Endothelial cell of umbilical vein (primary cell): Measurements from ENCODE around the gene KRT3. TPM values are rescaled to one million over a fixed set of nuclear protein-coding genes. Genes with fewer than 3 reads are reported as not detected.

Experiments used
- BruUV-seq: library from RNA; stranded (reverse); fragments of 400-500 nt; replicated peaks from 2 replicates; lab custom pipeline; 2021; lab: Mats Ljungman, UMichigan
- CTCF ChIA-PET: fragments of 300-600, 350-600 bp; sonication (Branson Sonifier 250); formaldehyde crosslinking; loops from one replicate; lab custom pipeline; 2021; ENCODE audit warnings: antibody characterized with exemption, inconsistent platforms; lab: Charles Lee
- POLR2A ChIA-PET: fragments of 300-600, 350-600 bp; sonication (Branson Sonifier 250); formaldehyde crosslinking; loops from one replicate; lab custom pipeline; 2021; ENCODE audit warnings: antibody characterized with exemption, inconsistent platforms; lab: Charles Lee
- DNase-seq: peaks from one replicate; pipeline ENCODE4 v3.0.0-alpha.2; 2011; ENCODE audit warnings: low read depth, low spot score
- FAIRE-seq: peaks from 2 replicates; lab custom pipeline; 2011; peaks lifted over from hg19 to GRCh38; lab: Jason Lieb, UNC
- H2AFZ ChIP-seq: 2 replicates; pipeline ENCODE4 v1.6.0; 2012; ENCODE audit warnings: low read depth, low read length, control low read depth, inconsistent platforms
- H3K27ac ChIP-seq: 2 replicates; pipeline ENCODE4 v1.5.1; 2011; ENCODE audit warnings: low read depth, mild to moderate bottlenecking, control low read depth, low read length, moderate library complexity; ENCODE audit not compliant: insufficient read depth
- H3K27me3 ChIP-seq, 2 experiments: 2 replicates each; pipeline versions ENCODE4 v1.6.0 to v1.6.1; 2011; ENCODE audit warnings: low read length in 2 of 2, mixed read lengths in 1 of 2; ENCODE audit not compliant: control insufficient read depth in 2 of 2, insufficient read depth in 2 of 2
- H3K36me3 ChIP-seq, 2 experiments: 2 replicates in 1 of 2; 3 replicates in 1 of 2; pipeline ENCODE4 v1.5.1; 2011; ENCODE audit warnings: low read length in 2 of 2, mild to moderate bottlenecking in 1 of 2, moderate library complexity in 1 of 2; ENCODE audit not compliant: control insufficient read depth in 2 of 2, insufficient read depth in 2 of 2; ENCODE audit errors: extremely low read depth in 1 of 2
- H3K4me1 ChIP-seq: 3 replicates; pipeline ENCODE4 v1.5.1; 2011; ENCODE audit warnings: mild to moderate bottlenecking, low read length; ENCODE audit not compliant: control insufficient read depth, insufficient read depth; ENCODE audit errors: extremely low read depth
- H3K4me2 ChIP-seq: 2 replicates; pipeline ENCODE4 v1.6.1; 2011; ENCODE audit warnings: low read length, control low read depth, mixed read lengths; ENCODE audit not compliant: insufficient read depth
- H3K4me3 ChIP-seq, 3 experiments: fragments of 200-600 bp in 1 of 3; sonication (generic), shearing (Covaris generic) in 1 of 3; replicated peaks in 1 of 3; 2 replicates each; pipeline ENCODE4 v1.5.1; 2011 to 2016; ENCODE audit warnings: control low read depth in 3 of 3, low read length in 3 of 3, mild to moderate bottlenecking in 2 of 3, inconsistent platforms in 1 of 3, low read depth in 1 of 3, moderate library complexity in 1 of 3; ENCODE audit not compliant: insufficient read depth in 1 of 3
- H3K79me2 ChIP-seq: 2 replicates; pipeline ENCODE4 v1.6.0; 2012; ENCODE audit warnings: low read length, inconsistent platforms; ENCODE audit not compliant: control insufficient read depth, insufficient read depth
- H3K9ac ChIP-seq: replicated peaks from 2 replicates; pipeline ENCODE3; 2011; ENCODE audit warnings: low read length, control low read depth; ENCODE audit not compliant: insufficient read depth; ENCODE audit errors: extremely low read depth
- H3K9me1 ChIP-seq: replicated peaks from 3 replicates; pipeline ENCODE4 v1.6.0; 2011; ENCODE audit warnings: mild to moderate bottlenecking, low read length; ENCODE audit not compliant: control insufficient read depth, insufficient read depth; ENCODE audit errors: extremely low read depth
- H3K9me3 ChIP-seq: replicated peaks from 2 replicates; pipeline ENCODE4 v1.5.1; 2012; ENCODE audit warnings: low read length, inconsistent platforms; ENCODE audit not compliant: control insufficient read depth, insufficient read depth
- H4K20me1 ChIP-seq: replicated peaks from 2 replicates; pipeline ENCODE3; 2011; ENCODE audit warnings: mild to moderate bottlenecking, low read length; ENCODE audit not compliant: control insufficient read depth, insufficient read depth; ENCODE audit errors: extremely low read depth
- CTCF ChIP-seq, 2 donors: IDR thresholded peaks; 1 replicate in 1 of 2; 2 replicates in 1 of 2; pipeline ENCODE4 v1.5.1; 2011; ENCODE audit warnings: low read length in 2 of 2, mild to moderate bottlenecking in 2 of 2, moderate library complexity in 2 of 2, control low read depth in 1 of 2, inconsistent platforms in 1 of 2, low read depth in 1 of 2; ENCODE audit not compliant: insufficient read depth in 1 of 2; ENCODE audit errors: extremely low read depth in 1 of 2
- EZH2 ChIP-seq: IDR thresholded peaks from 2 replicates; pipeline ENCODE4 v1.6.1; 2012; ENCODE audit warnings: borderline replicate concordance, low read depth, mild to moderate bottlenecking, moderate library complexity, low read length, inconsistent platforms; ENCODE audit not compliant: severe bottlenecking
- FOS ChIP-seq: IDR thresholded peaks from 2 replicates; pipeline ENCODE4 v1.6.1; 2011; ENCODE audit warnings: mild to moderate bottlenecking, low read length, moderate library complexity, borderline replicate concordance; ENCODE audit not compliant: insufficient read depth
- GATA2 ChIP-seq: IDR thresholded peaks from 2 replicates; pipeline ENCODE4 v1.7.0; 2011; ENCODE audit warnings: low read depth, mild to moderate bottlenecking, moderate library complexity, mixed read lengths, low read length; ENCODE audit not compliant: insufficient read length, insufficient read depth
- JUN ChIP-seq: IDR thresholded peaks from 2 replicates; pipeline ENCODE4 v1.6.1; 2011; ENCODE audit warnings: borderline replicate concordance, low read depth; ENCODE audit not compliant: insufficient read length, insufficient read depth
- MAX ChIP-seq: IDR thresholded peaks from 2 replicates; pipeline ENCODE4 v1.6.1; 2011; ENCODE audit not compliant: insufficient read depth, insufficient read length
- MYC ChIP-seq: IDR thresholded peaks from one replicate; pipeline ENCODE4 v1.6.1; 2011; ENCODE audit warnings: mild to moderate bottlenecking, low read depth, low read length
- POLR2A ChIP-seq: IDR thresholded peaks from 2 replicates; pipeline ENCODE4 v1.6.1; 2012; ENCODE audit warnings: low read depth, mild to moderate bottlenecking, control low read depth, low read length
- POLR2AphosphoS5 ChIP-seq: IDR thresholded peaks from 2 replicates; pipeline ENCODE4 v1.6.1; 2012; ENCODE audit warnings: low read depth, mild to moderate bottlenecking, control low read depth, low read length, moderate library complexity; ENCODE audit not compliant: insufficient read depth
- dilution Hi-C: fragments of 300-500 bp; cut with MboI; formaldehyde crosslinking; loops from one replicate; pipeline ENCODE4 v1.15.0; 2019; ENCODE audit warnings: low sequenced_read_pairs; ENCODE audit not compliant: extremely low pct_ligation_motif_present
- intact Hi-C: fragments of 100-400 bp; cut with micrococcal nuclease; formaldehyde crosslinking; loops from one replicate; pipeline ENCODE4 v1.10.0; 2022
- polyA plus RNA-seq, 4 experiments: library from polyadenylated mRNA; depleted of rRNA in 3 of 4; stranded (reverse) in 3 of 4; unstranded in 1 of 4; fragments of >200 nt; gene quantifications; 2 replicates each; pipeline versions ENCODE4 v1.2.1 to v1.2.3, GENCODE V29; 2011 to 2012; ENCODE audit warnings: missing spikeins in 1 of 4
- total RNA-seq: library from RNA; stranded (reverse); gene quantifications from 2 replicates; pipeline ENCODE4 v1.2.3, GENCODE V29; 2021

KRT3 gene
- total and polyA plus RNA-seq, 2 donors (not counting 3 experiments of a cell fraction or from before 2014, with no cell fraction given): not detected

GRCh38 chr12:52776435-52776834, 19.5 kb downstream of the KRT3 start:
- no peak overlapping the region for H3K4me2 ChIP-seq
- no peaks in the 10 kb centered on the region for H3K36me3 ChIP-seq
- ChIA-PET POLR2A (no interaction called here), CTCF (interaction anchor here (1.3 kb wide), 1 partner anchor 11 kb away, joined by 3 read pairs; no protein-coding TSS in a partner anchor)
- dilution Hi-C loops (no loop called here), intact Hi-C loops (no loop called here)
- H3K9me1 ChIP-seq: no peaks in the 10 kb centered on the region
- TF ChIP-seq MYC: no peak
- no peak for TF ChIP-seq MAX
- TF ChIP-seq POLR2A: no peak
- TF ChIP-seq CTCF (IDR thresholded peaks at IDR 0.05; ENCODE audit: extremely low read depth in 1 of 2, insufficient read depth in 1 of 2, low read depth in 1 of 2, low read length in 2 of 2): no peak
- TF ChIP-seq FOS: no peak
- no peak for TF ChIP-seq EZH2
- TF ChIP-seq JUN: no peak
- no peak for TF ChIP-seq POLR2AphosphoS5
- TF ChIP-seq GATA2: no peak
- BruUV-seq: no TSS peak
- H3K27ac ChIP-seq: no peak overlapping the region
- FAIRE-seq (no peak), DNase-seq (no peak)
- no peak overlapping the region for H2AFZ ChIP-seq
- H3K4me3 ChIP-seq: no peak overlapping the region
- H3K9ac ChIP-seq: no peak overlapping the region
- no peaks in the 10 kb centered on the region for H3K9me3 ChIP-seq
- H4K20me1 ChIP-seq: no peaks in the 10 kb centered on the region
- peaks cover 8 to 9% of the 10 kb centered on the region in 2 experiments for H3K27me3 ChIP-seq
- no peaks in the 10 kb centered on the region for H3K79me2 ChIP-seq
- H3K4me1 ChIP-seq: no peaks in the 10 kb centered on the region
